Panc1 (cell line): ENCODE measurements around the gene TAAR2. TPM values are rescaled to one million over a fixed set of nuclear protein-coding genes. Genes with fewer than 3 reads are reported as not detected.

ENCODE experiments used
- ATAC-seq: fragments of 200-7000 bp; cut with Tn5 transposase; 2 replicates; pipeline ENCODE4 v1.9.1; 2020; ENCODE audit warnings: mild to moderate bottlenecking, moderate library complexity
- BruUV-seq: library from RNA; stranded (reverse); fragments of 400-500 nt; replicated peaks from 2 replicates; lab custom pipeline; 2021; lab: Mats Ljungman, UMichigan
- CTCF ChIA-PET: fragments of 300-600 bp; sonication (Branson Sonifier 250); formaldehyde crosslinking; loops from one replicate; lab custom pipeline; 2022; ENCODE audit warnings: antibody characterized with exemption; lab: Charles Lee
- POLR2A ChIA-PET: fragments of 300-600 bp; sonication (Branson Sonifier 250); formaldehyde crosslinking; loops from one replicate; lab custom pipeline; 2022; ENCODE audit warnings: antibody characterized with exemption; lab: Charles Lee
- DNase-seq: peaks from one replicate; pipeline ENCODE4 v3.0.0-alpha.2; 2010; ENCODE audit warnings: low read depth, low spot score
- H3K27ac ChIP-seq: 2 replicates; pipeline ENCODE4 v1.5.1; 2011; ENCODE audit warnings: mild to moderate bottlenecking, low read length, inconsistent platforms
- H3K27me3 ChIP-seq: fragments of 200-500 bp; sonication (Bioruptor generic); 2 replicates; pipeline ENCODE4 v1.6.0; 2014; ENCODE audit warnings: low read length, inconsistent platforms; ENCODE audit not compliant: control insufficient read depth, insufficient read depth
- H3K36me3 ChIP-seq: fragments of 200-500 bp; sonication (Bioruptor generic); 2 replicates; pipeline ENCODE4 v1.5.1; 2014; ENCODE audit warnings: inconsistent platforms, mild to moderate bottlenecking, low read length, moderate library complexity; ENCODE audit not compliant: control insufficient read depth, insufficient read depth
- H3K4me1 ChIP-seq: 2 replicates; pipeline ENCODE4 v1.5.1; 2011; ENCODE audit warnings: inconsistent platforms, mild to moderate bottlenecking, low read length, moderate library complexity; ENCODE audit not compliant: control insufficient read depth, insufficient read depth
- H3K4me3 ChIP-seq, 2 experiments: 2 replicates each; pipeline ENCODE4 v1.5.1; 2011 to 2012; ENCODE audit warnings: low read depth in 2 of 2, low read length in 2 of 2, mild to moderate bottlenecking in 2 of 2, inconsistent platforms in 1 of 2, moderate library complexity in 1 of 2
- H3K9me3 ChIP-seq: fragments of 200-500 bp; sonication (Bioruptor generic); 2 replicates; pipeline ENCODE4 v1.5.1; 2014; ENCODE audit warnings: low read depth, mild to moderate bottlenecking, inconsistent platforms, low read length, moderate library complexity; ENCODE audit not compliant: control insufficient read depth, insufficient read depth
- CTCF ChIP-seq: fragments of 450-650 bp; IDR thresholded peaks from 2 replicates; pipeline ENCODE4 v1.5.1; 2017; ENCODE audit warnings: mild to moderate bottlenecking
- POLR2AphosphoS5 ChIP-seq: IDR thresholded peaks from 2 replicates; pipeline ENCODE4 v1.6.1; 2012; ENCODE audit warnings: mild to moderate bottlenecking, low read depth, low read length, moderate library complexity
- REST ChIP-seq, 2 experiments: IDR thresholded peaks; 2 replicates each; pipeline ENCODE4 v1.6.1; 2011 to 2012; ENCODE audit warnings: low read depth in 2 of 2, control low read depth in 1 of 2, low read length in 1 of 2, mild to moderate bottlenecking in 1 of 2, moderate library complexity in 1 of 2; ENCODE audit not compliant: insufficient read depth in 1 of 2
- SIN3A ChIP-seq: IDR thresholded peaks from 2 replicates; pipeline ENCODE4 v1.6.1; 2012; ENCODE audit warnings: low read depth, mild to moderate bottlenecking, low read length, moderate library complexity, borderline replicate concordance; ENCODE audit not compliant: insufficient read depth
- TCF7L2 ChIP-seq: IDR thresholded peaks from 2 replicates; pipeline ENCODE4 v1.6.1; 2011; ENCODE audit warnings: mild to moderate bottlenecking, low read depth, low read length, inconsistent platforms
- in situ Hi-C: cut with HindIII; loops from 2 replicates; pipeline ENCODE4 v1.10.0; 2016; ENCODE audit warnings: low sequenced_read_pairs, low pct_unique_long_range_greater_than_20kb
- intact Hi-C: fragments of 100-400 bp; cut with micrococcal nuclease; formaldehyde crosslinking; loops from one replicate; pipeline ENCODE4 v1.10.0; 2022; ENCODE audit not compliant: unreplicated experiment
- total RNA-seq: library from RNA; stranded (reverse); gene quantifications from one replicate; pipeline ENCODE4 v1.2.1, GENCODE V29; 2021; ENCODE audit not compliant: unreplicated experiment

TAAR2 gene
- total RNA-seq, 1 experiment from 2014 or later: not detected

DNA sequence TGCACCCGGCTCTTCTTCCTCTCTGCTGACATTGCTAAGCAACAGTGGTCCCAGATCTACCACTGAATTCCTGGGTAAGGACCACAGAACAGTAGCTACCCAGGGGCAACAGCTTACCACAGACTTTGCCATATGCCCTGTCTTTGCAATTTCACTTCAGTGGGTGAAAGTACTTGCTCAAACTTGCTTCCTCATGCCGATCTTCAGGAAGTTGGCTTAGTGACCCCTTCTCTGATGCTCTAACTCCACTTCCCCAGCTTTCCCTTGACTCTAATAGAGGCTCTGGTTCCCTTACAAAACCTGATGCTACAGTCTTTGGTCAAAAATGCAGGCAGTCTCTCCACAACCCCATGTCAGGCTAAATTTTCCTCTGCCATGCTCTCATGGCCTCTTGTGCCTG lies 31.2 kb downstream of the TAAR2 start:
- Histone ChIP-seq H3K27ac (no peak overlapping the region), H3K27me3 (no peaks in the 10 kb centered on the region), H3K9me3 (no peaks in the 10 kb centered on the region), H3K4me1 (no peaks in the 10 kb centered on the region), H3K36me3 (no peaks in the 10 kb centered on the region), H3K4me3 (no peak overlapping the region)
- no peak for TF ChIP-seq TCF7L2
- no peak for TF ChIP-seq SIN3A
- no peak for TF ChIP-seq REST (IDR thresholded peaks at IDR 0.05; ENCODE audit: insufficient read depth in 1 of 2, low read depth in 2 of 2, low read length in 1 of 2)
- BruUV-seq: no TSS peak
- intact Hi-C loops: no loop called here
- CTCF ChIA-PET: no interaction called here
- DNase-seq (no peak), ATAC-seq (no peak)
- POLR2A ChIA-PET: no interaction called here
- in situ Hi-C loops: no loop called here

- BruUV-seq: no TSS peak
- in situ Hi-C loops: no loop called here
- POLR2A ChIA-PET: no interaction called here
- Histone ChIP-seq H3K27ac (no peak overlapping the region), H3K4me1 (no peaks in the 10 kb centered on the region), H3K9me3 (no peaks in the 10 kb centered on the region), H3K36me3 (no peaks in the 10 kb centered on the region), H3K4me3 (no peak overlapping the region), H3K27me3 (no peaks in the 10 kb centered on the region; the same call in 1 of the 2 replicates)
- DNase-seq (no peak), ATAC-seq (no peak)
- intact Hi-C loops: no loop called here
- CTCF ChIA-PET: no interaction called here
- TF ChIP-seq TCF7L2 (no peak), REST (IDR thresholded peaks at IDR 0.05; ENCODE audit: insufficient read depth in 1 of 2, low read depth in 2 of 2, low read length in 1 of 2) (no peak), POLR2AphosphoS5 (no peak), CTCF (no peak), SIN3A (no peak)
Measured at GRCh38 chr6:132590362-132590761, 33.7 kb downstream of the TAAR2 start.
